Measurements from ENCODE around the gene TBX15.
"Not testable (repeated sequence)": the region's sequence is repeated elsewhere in the genome, so short reads cannot be mapped to it uniquely, and the experiment has no call there.

Gene TBX15

DNA sequence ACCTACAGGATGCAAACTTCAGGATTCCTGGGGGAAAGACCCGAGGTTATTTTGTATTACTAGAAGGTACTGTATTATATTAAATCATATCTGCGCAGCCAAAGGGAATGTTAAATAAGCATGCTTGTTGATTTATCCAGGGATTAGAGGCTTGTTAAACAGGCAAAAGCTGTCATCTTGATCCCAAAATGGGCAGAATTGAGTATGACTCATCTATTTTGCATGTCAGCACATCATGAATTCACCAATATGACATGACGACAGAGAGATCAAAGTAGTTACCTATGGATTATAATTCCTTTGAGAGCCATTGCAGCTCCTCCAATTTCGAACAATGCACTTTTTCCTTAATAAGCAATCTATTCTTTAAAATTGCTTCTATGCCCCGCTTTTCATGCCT lies 66.1 kb downstream of the TBX15 start:
- no peak for DNase-seq

DNA sequence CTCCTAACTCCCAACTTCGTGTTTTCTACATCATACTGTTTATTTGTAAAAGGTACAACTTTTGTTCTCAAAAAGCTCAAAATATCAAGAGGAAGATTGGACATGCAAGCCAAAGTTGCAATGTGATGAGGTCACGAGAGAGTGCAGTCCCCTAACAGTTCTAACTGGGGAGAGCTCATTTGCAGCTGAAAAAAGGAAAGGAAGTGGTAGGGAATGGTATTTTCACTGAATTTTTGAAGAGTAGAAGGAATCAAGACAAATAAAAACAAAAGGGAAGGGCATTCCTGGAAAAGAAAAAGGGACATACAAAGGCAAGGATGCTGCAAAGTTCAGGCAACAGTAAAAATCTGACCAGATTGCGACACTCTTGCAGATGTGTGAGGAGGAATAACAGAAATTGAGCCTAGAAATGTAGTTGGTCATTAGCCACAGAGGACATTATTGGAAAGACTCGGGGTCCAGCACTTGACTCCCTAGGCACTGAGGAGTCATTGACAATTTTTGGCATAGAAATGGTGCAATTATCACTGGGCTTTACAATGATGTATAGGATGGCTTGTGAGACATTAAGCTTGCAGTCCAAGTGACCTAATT lies 67.9 kb downstream of the TBX15 start:
- no peak for DNase-seq

DNA sequence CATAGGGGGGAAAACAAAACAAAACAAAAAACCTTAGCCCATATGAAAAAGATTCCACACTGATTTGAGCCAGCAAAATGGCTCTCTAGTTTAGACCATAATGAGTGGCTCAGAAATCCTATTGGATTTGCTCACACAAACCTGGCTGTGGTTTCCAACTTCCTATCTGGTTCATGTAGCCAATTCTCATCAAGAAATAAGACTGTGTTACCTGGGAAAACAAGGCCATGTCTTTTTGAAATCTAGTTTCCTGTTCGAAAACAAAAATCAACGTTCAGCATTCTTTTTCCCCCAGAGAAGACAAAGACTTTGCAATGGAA lies 69.2 kb downstream of the TBX15 start:
- DNase-seq = no peak

DNA sequence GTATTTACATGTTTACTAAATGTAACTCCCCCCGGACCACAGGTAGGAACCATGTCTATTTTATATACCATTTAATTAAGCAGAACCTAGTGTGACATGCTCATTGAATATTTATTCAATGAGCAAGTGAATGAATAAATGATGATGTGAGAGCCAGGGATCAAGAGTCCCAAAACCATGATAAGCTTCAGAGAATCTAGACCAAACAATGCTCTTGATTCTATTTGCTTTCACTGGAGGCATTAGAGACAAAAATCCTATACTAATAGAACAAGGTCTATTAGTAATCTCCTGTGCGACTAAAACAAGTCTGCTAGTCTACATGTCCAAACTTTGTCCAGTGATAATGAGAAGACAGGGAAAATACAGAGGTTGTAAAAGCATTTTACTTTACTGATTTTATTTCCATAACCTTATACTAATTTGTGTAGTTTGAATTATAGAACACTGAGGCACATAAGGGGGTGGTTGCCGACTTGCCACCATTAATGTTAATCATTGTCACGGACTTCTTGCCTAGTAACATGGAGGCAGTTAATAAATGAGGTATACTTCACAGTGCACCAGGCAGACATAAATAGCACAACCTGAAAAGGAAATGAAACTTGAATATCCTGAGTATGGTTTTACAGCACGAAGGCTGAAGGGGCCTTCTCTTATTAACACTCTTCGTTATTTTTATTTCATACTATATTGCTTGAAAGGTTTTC lies 69.8 kb downstream of the TBX15 start:
- DNase-seq = no peak

DNA sequence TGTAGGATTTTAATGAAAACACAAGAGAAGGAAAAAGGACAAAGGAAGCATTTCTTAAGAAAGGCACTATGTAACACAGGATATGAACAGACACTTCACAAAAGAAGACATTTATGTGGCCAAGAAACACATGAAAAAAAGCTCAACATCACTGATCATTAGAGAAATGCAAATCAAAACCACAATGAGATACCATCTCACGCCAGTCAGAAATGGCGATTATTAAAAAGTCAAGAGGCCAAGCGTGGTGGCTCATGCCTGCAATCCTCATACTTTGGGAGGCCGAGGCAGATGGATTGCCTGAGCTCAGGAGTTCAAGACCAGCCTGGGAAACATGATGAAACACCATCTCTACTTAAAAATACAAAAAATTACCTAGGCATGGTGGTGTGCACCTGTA lies 71.8 kb downstream of the TBX15 start:
- DNase-seq = not testable (repeated sequence)

DNA sequence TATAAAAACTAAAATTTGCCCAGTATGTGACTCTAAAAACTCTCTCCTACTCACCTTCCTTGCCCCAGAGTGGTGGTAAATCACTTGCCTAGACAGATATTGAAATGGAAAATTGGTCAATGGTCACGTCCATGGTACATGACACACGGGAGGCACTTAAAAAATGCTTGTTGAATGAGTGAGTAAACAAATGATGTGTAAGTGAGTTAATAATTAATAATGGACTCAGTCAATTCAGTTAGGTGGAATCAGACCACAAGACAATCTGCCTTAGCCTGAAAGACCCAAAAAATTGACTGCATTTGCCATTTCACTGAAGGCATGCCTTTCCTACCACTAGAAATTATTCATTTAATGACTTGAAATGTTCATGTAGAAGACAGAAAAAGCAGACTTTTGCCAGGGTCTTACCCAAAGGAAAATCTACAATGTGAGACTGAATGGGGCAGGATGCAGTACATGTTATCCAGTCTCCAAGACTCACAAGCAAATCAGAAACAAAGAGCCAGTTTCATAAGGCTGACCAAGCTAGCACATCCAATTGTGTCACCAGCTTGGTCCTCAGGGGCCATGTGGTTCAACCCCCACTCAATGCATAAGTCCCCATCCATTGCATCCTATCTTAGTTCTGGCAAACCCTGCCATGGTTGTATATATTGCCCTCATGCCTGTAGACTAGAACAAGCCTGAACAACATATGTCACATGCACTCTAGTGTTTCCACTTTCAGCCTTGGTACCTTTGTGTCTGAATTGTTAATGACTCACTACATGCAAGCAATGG lies 73.6 kb downstream of the TBX15 start:
- DNase-seq = no peak

DNA sequence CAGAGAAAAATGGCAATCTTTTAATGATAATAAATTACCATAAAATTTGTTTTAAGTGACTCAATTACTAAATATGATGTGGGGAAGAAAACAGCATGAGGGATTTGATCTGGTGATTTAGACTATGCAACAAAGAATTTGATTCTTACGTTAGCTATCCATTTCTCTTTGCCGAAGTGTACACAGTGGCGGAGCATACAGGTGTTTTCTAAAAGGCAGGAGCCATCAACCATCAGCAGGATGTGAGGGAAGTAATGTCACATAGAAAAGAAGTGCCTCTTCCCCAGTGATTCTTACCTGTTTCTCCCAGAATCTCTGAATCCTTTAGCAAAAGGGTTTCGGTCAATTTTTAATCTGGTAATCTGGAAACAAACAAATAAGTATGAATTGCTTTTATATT lies 74.3 kb downstream of the TBX15 start:
- DNase-seq = no peak

DNA sequence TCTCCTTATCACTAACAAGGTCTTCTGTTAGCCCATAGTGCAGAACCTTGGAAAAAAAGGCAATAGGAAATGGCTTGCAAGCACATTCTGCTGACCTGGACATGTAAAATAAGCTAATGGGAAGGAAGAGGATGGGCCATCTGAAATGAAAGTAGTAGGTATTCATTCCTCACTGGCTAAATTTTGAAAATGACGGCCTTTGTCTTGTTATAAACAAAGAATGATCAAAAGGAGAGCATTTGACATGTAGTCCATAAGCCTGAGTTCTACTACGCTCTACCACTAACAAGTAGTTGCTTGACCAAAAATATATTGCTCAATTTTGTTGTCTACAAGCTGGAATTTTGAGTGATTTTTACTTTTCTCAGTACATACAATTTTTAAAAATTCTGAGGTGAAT lies 75.6 kb downstream of the TBX15 start:
- no peak for DNase-seq

DNA sequence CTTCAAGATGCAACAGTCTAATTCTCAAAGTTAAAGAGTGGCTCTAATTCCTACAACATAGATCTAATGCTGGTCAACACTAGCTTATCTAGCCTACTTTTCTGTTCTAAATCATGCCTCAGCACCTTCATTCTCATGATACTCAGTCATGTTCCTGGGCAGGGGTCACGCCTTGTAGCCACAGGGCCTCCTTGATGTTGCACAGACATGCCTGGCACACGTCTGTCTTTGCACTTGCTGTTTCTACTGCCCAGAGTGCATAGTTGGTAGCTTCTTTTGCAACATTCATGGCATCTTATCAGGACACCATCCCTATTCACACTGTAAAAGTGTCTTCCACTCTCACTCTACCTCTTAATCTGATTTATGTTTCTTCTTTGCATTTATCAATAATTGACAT lies 76.6 kb downstream of the TBX15 start:
- no peak for DNase-seq

DNA sequence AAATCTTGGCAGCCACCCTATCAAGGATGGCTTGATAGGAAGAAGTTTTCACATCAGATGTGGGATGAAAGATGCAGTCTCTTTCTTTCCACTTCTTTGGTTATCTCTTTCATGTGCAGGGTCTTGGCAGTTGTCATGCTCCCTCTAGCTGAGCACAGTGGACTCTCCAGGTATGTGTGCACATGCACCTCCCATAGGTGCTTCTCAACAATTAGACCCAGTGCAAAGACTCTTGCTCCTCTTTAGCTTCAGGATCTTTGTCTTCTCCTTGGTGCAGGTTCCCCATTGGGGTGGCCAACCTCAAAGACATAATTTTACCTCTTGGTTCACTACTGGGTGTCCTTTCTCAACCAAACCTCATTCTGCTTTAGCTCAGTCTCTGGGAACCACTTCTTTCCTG lies 80.7 kb downstream of the TBX15 start:
- no peak for DNase-seq

DNA sequence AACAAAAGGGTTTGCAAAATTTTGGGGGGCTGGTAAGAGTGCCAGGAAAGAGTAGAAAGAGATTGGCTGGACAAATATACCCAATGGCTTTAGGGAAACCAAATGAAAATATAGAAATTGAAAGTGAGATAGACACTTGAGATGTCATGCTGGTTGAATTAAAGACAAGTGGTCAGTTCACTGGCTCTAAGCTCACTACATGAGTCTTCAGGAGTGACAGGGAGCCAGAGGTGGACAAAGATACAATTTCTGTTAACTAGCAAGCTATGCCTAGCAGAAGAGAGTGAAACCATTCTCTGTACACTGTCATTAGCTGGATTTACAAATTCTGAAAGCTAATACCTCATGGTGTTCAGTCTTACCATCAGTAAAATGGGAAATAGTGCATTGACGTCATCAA lies 82.5 kb downstream of the TBX15 start:
- DNase-seq = no peak

DNA sequence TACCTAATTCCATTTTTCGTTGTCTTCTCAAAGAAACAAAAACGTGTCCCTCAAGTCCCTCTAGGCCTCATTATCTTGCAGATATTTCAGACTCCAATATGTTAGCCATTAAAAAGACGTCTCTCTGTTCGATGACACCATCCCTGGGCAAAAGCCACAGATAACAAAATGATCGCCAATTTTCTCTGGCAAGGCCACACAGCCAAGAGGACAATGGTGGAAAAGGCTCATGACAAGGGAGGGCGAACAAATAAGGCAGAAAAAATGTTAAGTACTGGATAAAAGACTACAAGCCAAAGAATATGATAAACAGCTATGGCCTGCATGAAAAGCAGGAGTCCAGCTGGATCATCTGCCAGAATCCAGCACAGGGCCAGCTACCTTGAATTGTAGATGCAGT lies 82.9 kb downstream of the TBX15 start:
- no peak for DNase-seq

DNA sequence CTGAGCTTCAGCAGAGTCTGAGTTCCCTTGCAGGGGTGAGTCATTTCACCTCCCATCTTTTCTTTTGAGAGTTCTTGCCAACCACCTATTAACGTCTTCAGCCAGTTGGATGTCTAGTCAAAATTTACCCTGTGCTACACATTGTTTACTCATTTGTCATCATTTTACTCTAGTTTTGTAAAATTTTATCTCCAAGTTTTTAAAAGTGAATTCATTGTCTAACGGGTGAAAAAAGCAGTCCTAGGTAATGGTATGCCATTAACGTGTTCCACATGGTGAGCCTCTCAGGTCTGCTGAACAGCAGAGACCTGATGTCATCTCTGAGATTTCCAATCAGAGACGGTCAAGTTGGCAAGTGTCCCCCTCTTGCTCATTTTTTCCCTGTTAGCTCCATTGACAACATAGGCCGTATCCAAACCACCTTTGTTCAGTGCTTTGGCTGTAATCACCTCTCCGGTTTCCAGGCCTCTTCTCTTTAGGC lies 85.4 kb downstream of the TBX15 start:
- no peak for DNase-seq

DNA sequence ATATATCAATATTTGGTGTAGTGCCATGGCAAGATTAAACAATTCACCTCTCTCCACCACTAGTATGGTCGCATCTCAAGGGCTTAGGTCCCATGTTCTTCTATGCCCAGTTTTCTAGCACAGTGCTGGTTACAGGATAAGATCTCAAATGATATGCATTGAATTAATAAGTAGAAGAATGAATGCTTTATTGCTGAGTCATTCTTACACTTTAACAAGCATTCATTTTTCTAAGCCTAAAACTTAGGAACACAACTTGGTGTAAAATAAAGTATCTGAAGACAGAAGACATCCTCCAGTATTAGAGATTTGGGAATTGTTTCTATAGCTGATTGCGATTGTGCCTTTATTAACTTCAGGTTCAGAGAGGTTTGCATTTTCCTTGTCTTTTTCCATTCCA lies 85.8 kb downstream of the TBX15 start:
- DNase-seq = no peak

DNA sequence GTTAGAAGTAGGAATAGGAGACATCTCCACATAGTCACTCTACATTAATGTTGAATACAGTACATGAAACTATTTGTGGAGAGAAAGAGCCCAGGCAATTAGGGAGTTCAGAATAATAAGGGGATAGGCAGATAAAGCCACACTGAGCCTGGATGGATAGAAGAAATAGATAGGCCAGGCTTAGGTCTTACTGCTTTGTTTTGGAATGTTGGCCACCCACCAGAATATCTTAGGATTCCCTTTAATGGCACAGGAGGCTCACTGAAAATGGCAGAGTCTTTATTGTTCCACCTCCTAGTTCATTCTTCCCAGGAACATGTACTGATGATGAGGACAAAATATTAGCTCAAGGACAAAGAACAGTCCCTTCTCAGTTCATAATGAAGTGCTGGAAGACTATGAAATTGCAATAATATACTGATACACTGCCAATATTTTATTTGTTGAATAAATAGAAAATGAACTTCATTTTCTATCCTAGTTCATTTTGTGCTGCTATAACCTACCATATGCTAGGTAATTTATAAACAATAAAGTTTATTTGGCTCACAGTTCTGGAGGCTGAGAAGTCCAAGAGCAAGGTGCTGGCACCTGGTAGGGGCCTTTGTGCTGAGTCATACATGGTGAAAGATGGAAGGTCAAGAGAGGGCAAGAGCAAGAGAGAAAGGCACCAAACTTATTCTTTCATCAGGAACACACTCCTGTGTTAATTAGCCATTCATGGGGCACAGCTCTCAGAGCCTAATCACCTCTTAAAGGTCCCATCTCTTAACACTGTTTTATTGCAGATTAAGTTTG lies 87.3 kb downstream of the TBX15 start:
- DNase-seq = no peak

DNA sequence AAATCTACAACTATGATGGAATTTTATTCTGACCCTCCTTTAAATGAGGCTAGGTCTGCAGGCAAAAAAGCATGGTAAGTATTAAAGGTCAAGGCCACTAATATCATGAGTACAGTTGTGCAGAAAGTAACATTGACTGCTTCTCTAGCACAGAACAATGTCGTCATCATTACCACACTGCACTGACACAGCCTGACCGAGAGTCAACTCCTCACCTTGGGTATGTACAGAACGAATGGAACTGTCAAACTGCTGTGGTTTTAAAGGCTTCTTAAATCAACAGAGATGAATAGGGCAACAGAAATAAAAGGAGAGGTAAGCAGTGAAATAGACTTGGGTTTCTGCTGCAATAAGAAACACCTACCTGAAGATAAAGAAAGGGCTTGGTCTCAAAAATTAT lies 88.8 kb downstream of the TBX15 start:
- no peak for DNase-seq

DNA sequence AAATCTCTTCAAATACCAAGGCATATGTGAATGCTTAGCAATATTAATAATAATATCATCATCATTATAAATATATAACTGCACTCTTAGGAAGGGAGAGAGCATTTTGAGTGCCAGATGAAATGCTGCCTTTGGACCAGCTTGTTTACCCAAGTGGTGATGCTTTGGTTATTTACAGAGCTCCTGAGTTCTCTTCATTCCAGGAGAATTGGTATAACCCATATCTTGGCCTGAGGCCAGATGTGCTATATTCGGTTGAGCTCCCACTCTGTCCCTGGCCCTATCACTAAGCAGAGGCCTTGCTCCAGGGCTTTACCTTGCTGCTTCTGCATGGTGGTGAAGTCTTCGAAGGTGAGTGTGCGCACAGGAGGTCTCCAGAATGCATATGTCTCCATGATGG lies 89.4 kb downstream of the TBX15 start:
- DNase-seq = no peak

DNA sequence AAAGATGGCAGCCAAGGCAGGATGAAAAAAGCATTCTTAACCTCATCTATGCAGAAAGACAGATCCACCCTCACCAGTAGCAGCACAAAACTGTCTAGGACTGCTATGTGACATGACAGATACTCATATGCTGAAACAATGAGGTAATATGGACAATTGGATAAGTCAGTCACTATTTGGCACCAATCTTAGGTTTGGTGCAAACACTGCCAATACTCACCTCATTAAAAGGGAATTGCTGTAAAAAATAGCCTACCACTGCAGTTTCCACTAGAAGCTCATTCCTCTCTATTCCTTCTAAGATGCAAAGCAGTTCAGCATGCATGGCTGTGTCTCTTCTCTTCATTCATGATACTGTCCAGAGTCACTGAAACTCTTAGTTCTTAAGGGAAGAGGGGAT lies 91.7 kb downstream of the TBX15 start:
- no peak for DNase-seq

DNA sequence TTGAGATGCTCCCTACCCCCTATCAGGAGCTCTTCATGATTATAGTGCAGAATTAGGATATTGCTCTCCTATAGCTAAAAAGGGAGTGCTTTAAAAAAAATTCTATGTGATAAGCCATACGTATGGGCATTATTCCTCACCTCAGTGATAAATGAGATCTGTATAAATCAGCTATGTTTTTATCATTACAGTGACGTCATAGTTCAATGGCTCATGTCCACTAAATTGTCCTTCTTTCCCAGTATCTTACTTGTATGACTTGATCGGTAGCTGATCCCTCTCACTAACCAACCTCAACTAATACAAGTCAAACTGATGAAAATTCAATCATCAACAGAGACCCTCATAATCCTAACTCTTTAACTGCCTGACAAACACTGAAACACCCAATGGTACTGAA lies 93.3 kb downstream of the TBX15 start:
- DNase-seq = no peak

DNA sequence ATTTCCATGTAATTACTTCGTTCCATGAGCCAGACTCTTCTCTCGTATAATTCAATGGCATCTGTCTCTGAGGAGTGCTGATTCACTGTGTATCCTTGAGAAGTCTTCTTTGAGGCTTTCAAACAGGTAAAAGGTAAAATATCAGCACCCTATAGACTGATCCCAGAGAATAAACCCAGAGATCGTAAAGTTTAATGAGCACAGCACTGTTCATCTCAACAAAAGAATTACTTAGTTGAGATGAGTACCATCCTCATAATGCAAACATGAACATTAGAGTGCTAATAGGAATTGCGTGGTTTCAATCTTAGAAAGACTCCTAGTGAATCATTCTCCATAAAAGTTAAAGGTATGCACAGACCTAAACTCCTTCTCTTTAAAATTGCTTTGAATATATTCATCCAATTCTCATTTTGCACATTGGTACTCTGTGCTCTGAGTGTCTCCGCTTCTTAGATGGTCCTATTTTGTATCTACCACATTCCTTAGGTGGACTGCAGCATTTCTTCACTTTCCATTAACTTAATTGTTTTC lies 97.2 kb downstream of the TBX15 start:
- DNase-seq = no peak

DNA sequence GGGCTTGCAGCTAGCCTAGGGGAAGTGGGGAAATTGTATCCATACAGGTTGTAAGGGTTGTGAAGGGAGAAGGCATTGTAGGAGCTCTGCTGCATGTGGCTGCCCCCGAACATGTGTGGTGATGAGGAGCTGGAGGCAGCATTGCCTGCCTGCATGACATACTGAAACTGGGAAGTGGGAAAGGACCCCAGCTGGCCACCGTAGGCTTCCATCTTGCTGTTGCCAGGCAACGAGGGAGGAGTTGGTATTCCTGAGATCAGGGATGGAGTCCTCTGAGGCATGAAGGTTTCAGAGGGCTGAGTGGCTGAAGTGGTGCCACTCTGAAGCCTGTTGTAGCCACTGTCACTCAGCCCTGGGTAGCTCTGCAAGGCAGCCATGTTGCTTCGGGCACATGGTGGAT lies 103.2 kb downstream of the TBX15 start:
- no peak for DNase-seq

DNA sequence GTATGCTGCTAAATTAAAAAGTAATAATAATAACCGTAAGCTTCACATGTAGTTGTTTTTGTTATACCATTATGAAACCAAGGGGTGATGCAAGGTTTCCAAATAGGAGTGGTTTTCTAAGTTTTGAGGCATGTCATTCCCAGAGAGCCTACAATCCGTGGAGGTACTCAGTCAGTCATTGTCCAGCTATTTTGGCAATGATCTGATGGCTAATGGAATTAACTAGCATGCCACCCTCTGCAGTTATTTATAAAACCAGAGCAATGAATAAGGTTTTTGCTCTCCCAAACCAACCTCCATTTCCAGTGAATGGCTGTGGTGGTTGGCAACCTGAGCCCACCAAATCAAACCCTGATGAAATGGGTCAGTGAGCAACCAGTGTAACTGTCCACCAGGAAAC lies 106.4 kb downstream of the TBX15 start:
- DNase-seq = no peak

DNA sequence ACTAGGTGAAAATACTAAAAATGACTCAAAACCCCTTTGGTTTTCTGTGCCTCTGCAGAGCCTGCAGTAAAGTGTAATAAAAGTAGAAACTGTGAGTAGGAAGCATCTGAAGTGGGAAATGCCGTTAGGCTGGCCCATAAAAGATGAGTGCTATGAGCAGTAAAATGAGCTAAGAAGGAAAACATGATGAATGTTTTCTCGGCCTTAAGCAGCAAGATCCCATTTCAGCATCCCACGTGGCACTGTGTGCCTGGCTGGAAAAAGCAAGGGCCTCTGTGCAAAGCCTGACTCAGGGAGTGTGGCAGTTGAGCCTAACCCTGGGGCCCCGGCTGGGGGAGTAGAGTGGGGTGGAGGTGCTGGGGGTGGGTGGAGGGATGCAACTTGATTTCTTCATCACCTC lies 109.5 kb downstream of the TBX15 start:
- DNase-seq = no peak

All from activated CD4-positive, alpha-beta T cell treated with anti-CD3 and anti-CD28 coated beads, Interleukin-2, amount 50 U/mL, for 48 hours (primary cell).